ENCODE results near the gene YTHDC1.
"Not testable (repeated sequence)": the region's sequence is repeated elsewhere in the genome, so short reads cannot be mapped to it uniquely, and the experiment has no call there.

YTHDC1 gene

GRCh38 chr4:68287704-68288392, 62.0 kb downstream of the YTHDC1 start:
- DNase-seq (ENCODE audit: low spot score): no peak

DNA sequence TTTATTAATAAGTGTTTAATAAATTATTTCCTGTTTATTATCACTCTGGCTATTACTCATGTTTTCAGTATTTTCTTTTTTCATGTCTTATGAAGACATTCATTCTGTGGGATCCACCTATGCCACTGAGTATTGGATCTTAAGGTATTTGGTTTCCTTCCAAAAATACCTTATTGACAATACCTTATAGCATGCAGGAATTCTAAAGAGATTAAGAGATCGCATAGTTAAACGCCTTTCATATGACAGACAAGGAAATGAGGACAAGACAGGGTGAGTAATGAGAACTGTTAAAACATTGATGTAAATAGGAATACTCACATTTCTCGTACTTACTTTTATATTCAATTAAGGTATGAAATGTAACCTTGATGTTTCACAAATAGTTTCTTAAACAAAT, 66.2 kb downstream of the YTHDC1 start:
- DNase-seq (ENCODE audit: low spot score): no peak

GRCh38 chr4:68283095-68283494, 66.8 kb downstream of the YTHDC1 start:
- no peak for DNase-seq (ENCODE audit: low spot score)

DNA sequence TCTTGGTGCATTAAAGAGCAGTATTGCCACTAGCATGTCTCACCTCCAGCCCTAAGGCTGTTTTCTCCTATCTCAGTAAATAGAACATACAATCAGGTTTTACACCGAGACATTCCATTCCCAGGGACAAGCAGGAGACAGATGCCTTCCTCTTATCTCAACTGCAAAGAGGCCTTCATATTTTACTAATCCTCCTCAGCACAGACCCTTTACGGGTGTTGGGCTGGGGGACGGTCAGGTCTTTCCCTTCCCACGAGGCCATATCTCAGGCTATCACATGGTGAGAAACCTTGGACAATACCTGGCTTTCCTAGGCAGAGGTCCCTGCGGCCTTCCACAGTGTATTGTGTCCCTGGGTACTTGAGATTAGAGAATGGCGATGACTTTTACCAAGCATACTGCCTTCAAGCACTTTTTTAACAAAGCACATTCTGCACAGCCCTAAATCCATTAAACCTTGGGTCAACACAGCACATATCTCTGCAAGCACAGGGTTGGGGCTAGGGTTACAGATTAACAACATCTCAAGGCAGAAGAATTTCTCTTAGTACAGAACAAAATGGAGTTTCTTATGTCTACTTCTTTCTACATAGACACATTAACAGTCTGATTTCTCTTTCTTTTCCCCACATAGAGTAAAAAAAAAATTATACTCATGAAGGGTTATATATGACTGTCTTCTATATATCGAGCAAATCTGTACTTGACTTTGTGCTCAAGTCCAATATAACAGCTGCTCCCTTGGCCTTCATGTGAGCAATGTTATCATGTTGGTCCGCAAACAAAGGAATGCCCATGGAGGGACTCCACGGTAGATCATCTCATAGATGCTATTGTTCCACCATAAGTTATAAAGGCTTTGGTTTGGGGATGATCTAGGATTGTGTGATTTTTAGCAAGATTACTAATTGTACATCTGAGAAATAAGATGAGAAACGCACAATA, 67.8 kb downstream of the YTHDC1 start:
- not testable (repeated sequence) for DNase-seq (ENCODE audit: low spot score)

DNA sequence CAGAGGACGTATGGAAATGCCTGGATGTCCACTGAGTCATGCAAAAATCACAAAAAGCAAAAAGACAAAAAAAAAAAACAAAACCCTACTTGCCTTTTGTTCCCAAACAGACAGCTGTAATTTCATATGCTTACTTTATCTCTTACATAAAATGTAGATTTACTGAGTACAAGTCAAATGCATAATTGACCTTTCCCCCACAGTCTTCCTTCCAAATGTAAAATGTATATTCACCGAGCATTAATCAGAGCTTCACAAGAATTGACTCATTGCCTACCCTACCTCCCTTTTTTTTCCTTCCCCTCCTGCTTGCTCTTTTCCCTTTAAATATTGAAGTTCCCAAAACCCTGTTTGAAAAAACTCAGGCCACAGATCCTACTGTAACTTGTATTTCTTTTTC, 71.9 kb downstream of the YTHDC1 start:
- DNase-seq (ENCODE audit: low spot score): no peak

GRCh38 chr4:68277627-68278026, 72.3 kb downstream of the YTHDC1 start:
- DNase-seq (ENCODE audit: low spot score): no peak

DNA sequence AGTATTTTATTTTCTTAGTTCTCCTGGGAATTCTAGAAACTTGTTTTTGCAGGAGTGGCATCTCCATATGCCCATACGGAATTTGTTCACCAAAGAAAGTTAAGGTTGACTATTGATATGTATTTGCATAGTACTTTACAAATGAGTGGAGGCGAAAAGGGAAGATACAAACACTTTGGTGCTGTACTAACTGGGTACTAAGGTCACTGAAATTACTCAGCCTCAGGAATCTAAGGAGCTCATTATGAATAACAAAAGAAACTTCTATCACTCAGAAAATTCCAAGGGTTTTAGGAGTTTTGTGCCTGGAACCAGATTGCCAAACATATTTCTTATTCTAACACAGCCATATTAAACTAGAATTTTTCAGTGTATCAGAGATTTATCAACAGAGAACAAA, 77.0 kb downstream of the YTHDC1 start:
- DNase-seq (ENCODE audit: low spot score): no peak

DNA sequence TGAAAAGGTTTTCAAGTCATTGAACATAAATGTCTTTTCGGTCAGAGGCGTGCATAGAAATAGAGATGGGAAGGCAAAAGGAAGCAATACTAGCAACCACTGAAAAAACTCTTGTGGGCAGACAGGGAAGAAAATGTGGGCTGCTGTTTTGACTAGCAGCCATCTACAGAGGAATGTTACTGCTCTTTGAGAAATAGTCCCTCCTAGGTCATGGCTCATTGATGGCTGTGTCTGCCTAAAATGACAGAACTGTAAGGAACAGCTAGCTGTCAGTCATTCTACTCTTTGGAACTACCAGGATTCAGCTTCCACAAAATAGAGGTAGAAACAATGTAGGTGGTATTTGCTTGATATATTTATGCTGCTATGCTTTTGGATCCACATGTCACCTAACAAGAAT, 77.5 kb downstream of the YTHDC1 start:
- no peak for DNase-seq (ENCODE audit: low spot score)

- DNase-seq (ENCODE audit: low spot score): peak; percentile 57
Observed at GRCh38 chr4:68271851-68272357, 78.0 kb downstream of the YTHDC1 start.

DNA sequence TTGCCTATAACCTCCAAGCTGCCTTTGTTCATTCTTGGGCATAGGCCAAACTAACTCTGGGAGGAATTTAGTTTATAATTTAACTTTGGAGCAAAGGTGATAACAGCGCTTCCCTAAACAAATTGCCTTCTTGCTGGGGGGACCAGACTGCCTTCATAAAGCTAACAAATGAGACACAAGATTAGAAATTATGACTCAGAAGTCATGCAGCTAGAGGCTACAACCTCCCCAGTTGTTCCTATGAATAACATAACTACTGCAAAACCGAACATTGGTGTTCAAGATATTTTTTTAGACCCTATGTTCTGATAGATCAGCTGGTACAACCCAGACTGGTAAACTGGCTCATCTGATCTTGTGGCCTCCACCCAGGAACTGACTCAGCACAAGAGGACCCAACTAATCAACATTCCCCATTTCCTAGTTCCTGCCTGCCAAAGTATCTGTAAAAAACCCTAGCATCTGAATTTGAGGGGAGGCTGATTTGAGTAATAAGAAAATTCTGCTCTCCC, 82.4 kb downstream of the YTHDC1 start:
- DNase-seq (ENCODE audit: low spot score): no peak

- DNase-seq (ENCODE audit: low spot score): no peak
Observed at GRCh38 chr4:68264875-68265565, 84.9 kb downstream of the YTHDC1 start.
